GM10266 (cell line): ENCODE data around the gene GRK1.

Experiments used
- DNase-seq: peaks from one replicate; pipeline ENCODE4 v3.0.0; 2012; ENCODE audit errors: extremely low spot score
- CTCF ChIP-seq: IDR thresholded peaks from 2 replicates; pipeline ENCODE4 v1.5.1; 2012; ENCODE audit warnings: mild to moderate bottlenecking, low read depth; ENCODE audit not compliant: control insufficient read depth, insufficient read depth; ENCODE audit errors: missing control alignments

The GRK1 gene

GRCh38 chr13:113670541-113670940 is 3.5 kb downstream of the GRK1 start:
- no peak for TF ChIP-seq CTCF
- no peak for DNase-seq

GRCh38 chr13:113671066-113672001 is 4.3 kb downstream of the GRK1 start:
- TF ChIP-seq CTCF: no peak
- no peak for DNase-seq

- TF ChIP-seq CTCF: no peak
- no peak for DNase-seq
Measured at GRCh38 chr13:113672002-113672651, 5.1 kb downstream of the GRK1 start.

GRCh38 chr13:113722921-113723320 is 55.9 kb downstream of the GRK1 start:
- DNase-seq: no peak
- TF ChIP-seq CTCF: no peak

- DNase-seq: no peak
- TF ChIP-seq CTCF: no peak
Measured at GRCh38 chr13:113723410-113724015, 56.5 kb downstream of the GRK1 start.

- TF ChIP-seq CTCF: no peak
- DNase-seq: no peak
Measured at GRCh38 chr13:113724016-113724758, 57.2 kb downstream of the GRK1 start.
